Measurements from ENCODE around the gene BLOC1S1.

- no peak for TF ChIP-seq POLR2A (IDR thresholded peaks at IDR 0.05)
- peak in 1 of 3 donors; percentile 86 for TF ChIP-seq CTCF (IDR thresholded peaks at IDR 0.05)
Measured at GRCh38 chr12:55738123-55739024, 22.5 kb downstream of the BLOC1S1 start.
